NCI-H526 treated with DMSO at 0.1 percent for 48 hours (cell line): ENCODE results near the gene THYN1.

Experiments
- DNase-seq: peaks from one replicate; lab custom pipeline; 2025; lab: John Stamatoyannopoulos, UW

The THYN1 gene

GRCh38 chr11:134223121-134223520 is 30.0 kb downstream of the THYN1 start:
- DNase-seq = no peak

DNA sequence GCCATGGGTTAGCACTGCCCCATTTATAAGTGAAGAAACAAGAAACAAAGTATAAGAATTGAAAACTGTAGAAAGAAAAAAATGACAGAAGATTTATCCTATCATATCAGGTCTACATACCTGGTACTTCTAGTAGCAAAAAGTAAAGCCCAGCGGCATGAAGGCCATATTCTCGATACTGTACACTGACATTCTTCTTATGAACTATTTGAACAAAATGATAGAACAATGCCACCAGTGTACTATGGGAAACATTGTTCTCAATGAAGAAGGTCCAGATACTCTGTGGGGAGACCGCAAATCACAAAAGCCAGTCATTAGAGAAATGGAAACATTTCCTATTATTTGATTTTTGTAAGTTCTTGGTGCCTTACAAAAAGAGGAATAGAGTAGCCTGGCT is 36.3 kb downstream of the THYN1 start:
- no peak for DNase-seq

- DNase-seq = no peak
These were observed 37.3 kb downstream of the THYN1 start for GRCh38 chr11:134215836-134216235.

- no peak for DNase-seq
These were observed 45.5 kb downstream of the THYN1 start for GRCh38 chr11:134207538-134208239.

- DNase-seq = no peak
These were observed 47.0 kb downstream of the THYN1 start for GRCh38 chr11:134206185-134206584.

DNA sequence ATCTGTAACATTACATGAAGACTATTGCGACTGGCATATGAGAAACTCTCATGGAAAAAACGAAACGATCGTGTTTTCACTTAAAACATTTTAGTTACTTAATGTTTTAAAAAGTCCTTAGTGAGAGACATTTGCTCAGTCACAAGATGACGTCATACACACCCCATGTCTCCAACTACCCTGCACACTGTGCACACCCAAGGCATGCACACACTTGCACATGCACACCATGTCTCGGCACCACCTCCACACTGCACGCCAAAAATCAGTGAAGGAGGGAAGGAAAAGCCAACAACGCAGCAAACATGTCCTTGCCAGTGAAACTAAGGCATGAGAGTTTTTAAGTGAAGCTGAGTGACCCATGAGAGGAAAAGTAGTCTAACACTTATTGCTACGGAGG is 47.4 kb downstream of the THYN1 start:
- no peak for DNase-seq

DNA sequence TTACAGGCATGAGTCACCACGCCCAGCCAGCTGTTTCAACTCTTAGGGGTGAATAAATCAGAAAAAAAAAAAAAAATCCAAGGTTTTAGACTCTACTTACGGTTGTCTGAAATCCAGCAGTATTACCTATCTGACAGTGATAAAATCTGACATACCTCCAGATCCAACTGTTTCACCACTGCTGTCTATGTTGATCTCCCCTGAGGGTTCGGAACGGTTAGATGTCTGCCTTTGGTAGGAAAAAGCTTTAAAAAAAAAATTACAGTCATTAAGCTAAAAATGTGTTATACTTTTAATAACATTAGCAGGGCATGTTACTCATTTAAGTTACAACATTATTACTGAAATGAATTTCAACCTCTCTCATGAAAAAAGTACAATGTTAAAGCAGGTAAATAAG is 50.5 kb downstream of the THYN1 start:
- no peak for DNase-seq

DNA sequence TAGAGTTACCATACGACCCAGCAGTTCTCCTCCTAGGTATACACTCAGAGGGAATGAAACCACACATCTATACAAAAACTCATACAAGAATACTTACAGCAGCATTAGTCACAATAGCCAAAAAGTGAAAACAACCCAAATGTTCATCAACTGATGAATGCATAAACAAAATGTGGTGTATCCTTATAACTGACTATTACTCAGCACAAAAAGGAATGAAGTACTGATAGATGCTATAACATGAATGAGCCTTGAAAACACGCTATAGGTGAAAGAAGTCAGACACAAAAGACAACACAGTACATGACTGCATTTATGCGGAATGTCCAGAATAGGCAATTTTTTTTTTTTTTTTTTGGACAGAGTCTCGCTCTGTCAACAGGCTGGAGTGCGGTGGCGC is 52.5 kb downstream of the THYN1 start:
- DNase-seq = no peak

GRCh38 chr11:134199531-134199930 is 53.6 kb downstream of the THYN1 start:
- DNase-seq = no peak
